ENCODE measurements around the gene CLDN4.

DNA sequence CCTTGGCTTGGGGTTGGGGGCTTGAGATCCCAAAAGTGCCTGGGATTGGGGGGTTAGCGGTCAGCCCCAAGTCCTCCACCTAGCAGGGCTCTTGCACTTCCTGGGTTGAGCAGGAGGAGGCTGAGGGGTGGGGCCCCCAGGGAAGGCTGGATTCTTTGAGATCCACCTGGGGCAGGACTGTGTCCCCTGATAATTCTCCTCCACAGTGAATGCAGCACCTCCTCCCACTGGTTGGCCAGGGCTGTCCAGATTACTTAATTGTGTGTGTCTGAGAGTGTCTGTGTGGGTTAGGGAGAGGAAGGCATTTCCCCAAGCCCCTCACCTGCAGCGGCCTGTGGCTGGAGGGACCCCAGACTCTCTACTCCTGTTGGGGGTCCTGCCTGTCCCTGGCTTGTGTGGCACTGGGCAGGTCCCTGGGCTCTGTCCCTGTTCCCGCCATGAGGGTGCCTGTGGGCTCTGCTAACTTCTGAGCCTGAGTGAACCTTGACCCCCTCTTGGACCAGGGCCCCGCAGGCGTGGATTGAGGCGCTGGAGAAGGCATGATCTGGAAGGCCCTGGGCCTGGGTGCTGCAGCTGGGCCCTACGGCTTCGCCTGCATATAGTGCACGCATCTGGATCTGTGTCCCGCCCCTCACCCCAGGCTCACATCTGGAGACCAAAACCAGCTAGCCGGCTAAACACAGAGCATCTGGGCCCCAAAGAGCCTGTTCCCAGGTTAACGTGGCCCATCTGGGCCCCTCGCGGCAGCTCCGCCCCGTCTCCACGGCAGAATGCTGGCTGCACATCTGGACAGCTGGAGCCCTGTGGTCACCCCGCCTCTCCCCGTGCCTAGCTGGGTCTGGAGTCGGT, 40.6 kb downstream of the CLDN4 start:
- TF ChIP-seq POLR2A (IDR thresholded peaks at IDR 0.05) (no peak), POLR2AphosphoS5 (IDR thresholded peaks at IDR 0.05) (no peak), EP300 (IDR thresholded peaks at IDR 0.05) (no peak)
- TF ChIP-seq, protein P1, sequence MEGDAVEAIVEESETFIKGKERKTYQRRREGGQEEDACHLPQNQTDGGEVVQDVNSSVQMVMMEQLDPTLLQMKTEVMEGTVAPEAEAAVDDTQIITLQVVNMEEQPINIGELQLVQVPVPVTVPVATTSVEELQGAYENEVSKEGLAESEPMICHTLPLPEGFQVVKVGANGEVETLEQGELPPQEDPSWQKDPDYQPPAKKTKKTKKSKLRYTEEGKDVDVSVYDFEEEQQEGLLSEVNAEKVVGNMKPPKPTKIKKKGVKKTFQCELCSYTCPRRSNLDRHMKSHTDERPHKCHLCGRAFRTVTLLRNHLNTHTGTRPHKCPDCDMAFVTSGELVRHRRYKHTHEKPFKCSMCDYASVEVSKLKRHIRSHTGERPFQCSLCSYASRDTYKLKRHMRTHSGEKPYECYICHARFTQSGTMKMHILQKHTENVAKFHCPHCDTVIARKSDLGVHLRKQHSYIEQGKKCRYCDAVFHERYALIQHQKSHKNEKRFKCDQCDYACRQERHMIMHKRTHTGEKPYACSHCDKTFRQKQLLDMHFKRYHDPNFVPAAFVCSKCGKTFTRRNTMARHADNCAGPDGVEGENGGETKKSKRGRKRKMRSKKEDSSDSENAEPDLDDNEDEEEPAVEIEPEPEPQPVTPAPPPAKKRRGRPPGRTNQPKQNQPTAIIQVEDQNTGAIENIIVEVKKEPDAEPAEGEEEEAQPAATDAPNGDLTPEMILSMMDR (IDR thresholded peaks at IDR 0.05): no peak

Measured in stomach (tissue), 4 donors.